HCT116 (cell line): ENCODE data around the gene NCF4. TPM values are rescaled to one million over a fixed set of nuclear protein-coding genes. Genes with fewer than 3 reads are reported as not detected.

ENCODE experiments used
- ATAC-seq: fragments of 200-7000 bp; cut with Tn5 transposase; 2 replicates; pipeline ENCODE4 v1.9.1; 2020; ENCODE audit warnings: mild to moderate bottlenecking, moderate library complexity
- BruUV-seq: library from RNA; stranded (reverse); fragments of 400-500 nt; replicated peaks from 2 replicates; lab custom pipeline; 2021; lab: Mats Ljungman, UMichigan
- CTCF ChIA-PET: fragments of 300-600 bp; sonication (Branson Sonifier 250); formaldehyde crosslinking; loops from one replicate; lab custom pipeline; 2021; ENCODE audit warnings: antibody characterized with exemption; lab: Charles Lee
- POLR2A ChIA-PET: fragments of 300-600, 350-600 bp; sonication (Branson Sonifier 250); formaldehyde crosslinking; loops from one replicate; lab custom pipeline; 2021; ENCODE audit warnings: antibody characterized with exemption; lab: Charles Lee
- RAD21 ChIA-PET, 2 experiments: fragments of 300-600 bp; sonication (Branson Sonifier 250); formaldehyde crosslinking; loops; one replicate each; lab custom pipeline; 2023; ENCODE audit warnings: low total read pairs in 2 of 2; ENCODE audit not compliant: uncharacterized antibody in 2 of 2, unreplicated experiment in 2 of 2, low non-redundant PET in 1 of 2; lab: Charles Lee
- DNase-seq: peaks from one replicate; pipeline ENCODE4 v3.0.0-alpha.2; 2010; ENCODE audit warnings: low read depth, low spot score
- H2AFZ ChIP-seq: fragments of 200-600 bp; shearing (Covaris generic), sonication (generic); 2 replicates; pipeline ENCODE4 v1.6.1; 2017; ENCODE audit warnings: low read depth, mixed run types, mixed read lengths, antibody characterized with exemption, low read length; ENCODE audit not compliant: poor library complexity, severe bottlenecking
- H3K27ac ChIP-seq: 2 replicates; pipeline ENCODE4 v1.5.1; 2012; ENCODE audit warnings: low read depth, low read length
- H3K27me3 ChIP-seq: fragments of 200-600 bp; sonication (generic); 2 replicates; pipeline ENCODE4 v1.6.1; 2016; ENCODE audit warnings: mixed run types, low read length, mixed read lengths; ENCODE audit not compliant: insufficient read depth
- H3K36me3 ChIP-seq, 2 experiments: fragments of 200-500 bp in 1 of 2; fragments of 200-600 bp in 1 of 2; sonication (Bioruptor generic) in 1 of 2; sonication (generic) in 1 of 2; 2 replicates each; pipeline versions ENCODE4 v1.5.1 to v1.6.1; 2014 to 2016; ENCODE audit warnings: low read length in 2 of 2, inconsistent platforms in 1 of 2, mixed read lengths in 1 of 2, mixed run types in 1 of 2; ENCODE audit not compliant: insufficient read depth in 2 of 2, control insufficient read depth in 1 of 2
- H3K4me1 ChIP-seq, 2 experiments: fragments of 200-600 bp in 1 of 2; sonication (generic) in 1 of 2; 2 replicates each; pipeline versions ENCODE4 v1.5.1 to v1.6.1; 2012 to 2017; ENCODE audit warnings: low read length in 2 of 2, inconsistent platforms in 1 of 2, mild to moderate bottlenecking in 1 of 2, mixed read lengths in 1 of 2, mixed run types in 1 of 2, moderate library complexity in 1 of 2; ENCODE audit not compliant: insufficient read depth in 2 of 2, control insufficient read depth in 1 of 2
- H3K4me2 ChIP-seq: fragments of 200-600 bp; sonication (generic); 2 replicates; pipeline ENCODE4 v1.6.1; 2017; ENCODE audit warnings: mixed run types, low read length, mixed read lengths
- H3K4me3 ChIP-seq, 2 experiments: fragments of 200-600 bp in 1 of 2; sonication (generic) in 1 of 2; replicated peaks in 1 of 2; 2 replicates each; pipeline ENCODE4 v1.5.1; 2011 to 2016; ENCODE audit warnings: low read length in 2 of 2, control low read depth in 1 of 2, low read depth in 1 of 2, mild to moderate bottlenecking in 1 of 2, mixed read lengths in 1 of 2, mixed run types in 1 of 2
- H3K79me2 ChIP-seq: fragments of 200-600 bp; sonication (generic); 2 replicates; pipeline ENCODE4 v1.6.1; 2017; ENCODE audit warnings: mild to moderate bottlenecking, mixed run types, low read length, moderate library complexity, mixed read lengths; ENCODE audit not compliant: insufficient read depth
- H3K9ac ChIP-seq: fragments of 200-600 bp; sonication (generic); 2 replicates; pipeline ENCODE4 v1.6.1; 2016; ENCODE audit warnings: low read length, mixed read lengths
- H3K9me2 ChIP-seq: fragments of 200-600 bp; sonication (generic), shearing (Covaris generic); 2 replicates; pipeline ENCODE4 v1.6.1; 2017; ENCODE audit warnings: mixed run types, mild to moderate bottlenecking, moderate library complexity; ENCODE audit not compliant: insufficient read depth
- H3K9me3 ChIP-seq, 2 experiments: fragments of 200-500 bp in 1 of 2; fragments of 200-600 bp in 1 of 2; sonication (Bioruptor generic) in 1 of 2; sonication (generic) in 1 of 2; 2 replicates each; pipeline ENCODE4 v1.6.1; 2014 to 2017; ENCODE audit warnings: low read length in 2 of 2, mixed read lengths in 2 of 2, inconsistent platforms in 1 of 2, low read depth in 1 of 2, mild to moderate bottlenecking in 1 of 2, mixed run types in 1 of 2, moderate library complexity in 1 of 2; ENCODE audit not compliant: control insufficient read depth in 1 of 2, insufficient read depth in 1 of 2
- H4K20me1 ChIP-seq: fragments of 200-600 bp; sonication (generic), shearing (Covaris generic); 2 replicates; pipeline ENCODE4 v1.6.1; 2017; ENCODE audit warnings: mixed run types, mild to moderate bottlenecking, moderate library complexity; ENCODE audit not compliant: insufficient read depth
- CBX3 ChIP-seq: IDR thresholded peaks from 2 replicates; pipeline ENCODE4 v1.6.1; 2012; ENCODE audit warnings: low read depth
- CEBPB ChIP-seq: IDR thresholded peaks from 2 replicates; pipeline ENCODE4 v1.6.1; 2012; ENCODE audit warnings: low read depth
- EGR1 ChIP-seq: IDR thresholded peaks from 2 replicates; pipeline ENCODE4 v1.6.1; 2012; ENCODE audit warnings: low read depth
- ELF1 ChIP-seq: IDR thresholded peaks from 2 replicates; pipeline ENCODE4 v1.6.1; 2012; ENCODE audit warnings: low read depth, borderline replicate concordance
- EZH2phosphoT487 ChIP-seq: fragments of 200-600 bp; IDR thresholded peaks from 2 replicates; pipeline ENCODE4 v1.6.1; 2018; ENCODE audit warnings: antibody characterized with exemption, borderline replicate concordance
- FOSL1 ChIP-seq: IDR thresholded peaks from 2 replicates; pipeline ENCODE4 v1.6.1; 2012; ENCODE audit warnings: low read depth
- JUND ChIP-seq: IDR thresholded peaks from 2 replicates; pipeline ENCODE4 v1.6.1; 2012
- POLR2A ChIP-seq: IDR thresholded peaks from 2 replicates; pipeline ENCODE4 v1.7.0; 2011; ENCODE audit warnings: borderline replicate concordance; ENCODE audit not compliant: insufficient read depth, insufficient read length; ENCODE audit errors: extremely low read depth
- POLR2AphosphoS5 ChIP-seq: IDR thresholded peaks from 2 replicates; pipeline ENCODE4 v1.6.1; 2011; ENCODE audit warnings: mild to moderate bottlenecking, low read depth, low read length, moderate library complexity
- RAD21 ChIP-seq: IDR thresholded peaks from 2 replicates; pipeline ENCODE4 v1.6.1; 2012; ENCODE audit warnings: low read depth, mild to moderate bottlenecking
- TCF7L2 ChIP-seq: IDR thresholded peaks from 2 replicates; pipeline ENCODE4 v1.7.0; 2011; ENCODE audit warnings: borderline replicate concordance, inconsistent platforms; ENCODE audit not compliant: insufficient read depth, insufficient read length; ENCODE audit errors: extremely low read depth
- YY1 ChIP-seq: IDR thresholded peaks from 2 replicates; pipeline ENCODE4 v1.6.1; 2011; ENCODE audit warnings: low read length, low read depth, moderate library complexity, mild to moderate bottlenecking; ENCODE audit not compliant: insufficient replicate concordance; ENCODE audit errors: extremely low read depth
- ZNF274 ChIP-seq: fragments of 200-500 bp; sonication (Bioruptor generic); IDR thresholded peaks from 2 replicates; pipeline ENCODE4 v1.6.1; 2014; ENCODE audit warnings: mild to moderate bottlenecking, low read depth, low read length, inconsistent platforms
- intact Hi-C: fragments of 100-400 bp; cut with micrococcal nuclease; formaldehyde crosslinking; loops from 2 replicates; pipeline ENCODE4 v1.10.0; 2022
- total RNA-seq: library from RNA; stranded (reverse); gene quantifications from one replicate; pipeline ENCODE4 v1.2.1, GENCODE V29; 2021; ENCODE audit not compliant: unreplicated experiment
- TF ChIP-seq, protein P1 (sequence below): IDR thresholded peaks from 2 replicates; pipeline ENCODE4 v1.6.1; 2011; ENCODE audit warnings: mild to moderate bottlenecking, low read length, moderate library complexity; ENCODE audit not compliant: insufficient replicate concordance; ENCODE audit errors: extremely low read depth
- TF ChIP-seq, protein P2 (sequence below): IDR thresholded peaks from 2 replicates; pipeline ENCODE4 v1.6.1; 2012
- TF ChIP-seq, protein P3 (sequence below), 3 experiments: fragments of 200-600 bp in 1 of 3; sonication (generic) in 1 of 3; IDR thresholded peaks in 2 of 3; conservative IDR thresholded peaks in 1 of 3; 2 replicates each; pipeline ENCODE4 v1.5.1; 2012 to 2017; ENCODE audit warnings: low read depth in 2 of 3, low read length in 2 of 3, antibody characterized with exemption in 1 of 3, borderline replicate concordance in 1 of 3, control low read depth in 1 of 3, mild to moderate bottlenecking in 1 of 3, mixed read lengths in 1 of 3, mixed run types in 1 of 3, moderate library complexity in 1 of 3; ENCODE audit not compliant: insufficient read depth in 1 of 3
- TF ChIP-seq, protein P4 (sequence below): IDR thresholded peaks from 2 replicates; pipeline ENCODE4 v1.6.1; 2012

The NCF4 gene
- total RNA-seq, 1 experiment from 2014 or later, result 0.37 TPM

DNA sequence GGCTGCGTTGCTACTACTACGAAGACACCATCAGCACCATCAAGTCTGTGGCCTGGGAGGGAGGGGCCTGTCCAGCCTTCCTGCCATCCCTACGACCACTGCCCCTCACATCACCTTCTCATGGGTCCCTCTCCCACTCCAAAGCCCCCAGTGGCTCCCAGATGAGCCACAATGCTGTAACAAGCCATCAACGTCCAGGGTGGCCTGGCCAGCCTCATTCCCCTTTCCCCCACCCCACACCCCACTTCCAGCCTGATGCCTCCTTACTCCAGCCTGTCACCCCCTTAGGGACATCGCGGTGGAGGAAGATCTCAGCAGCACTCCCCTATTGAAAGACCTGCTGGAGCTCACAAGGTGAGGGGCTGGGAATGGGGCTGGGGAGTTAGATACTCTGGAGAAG lies 14.9 kb downstream of the NCF4 start:
- H4K20me1 ChIP-seq, result no peaks in the 10 kb centered on the region
- no peaks in the 10 kb centered on the region for H3K79me2 ChIP-seq
- no TSS peak for BruUV-seq
- no peaks in the 10 kb centered on the region; the same call in 1 of the 2 replicates for H3K27me3 ChIP-seq
- intact Hi-C loops, result no loop called here
- H3K9me2 ChIP-seq, result no peaks in the 10 kb centered on the region
- RAD21 ChIA-PET, result no interaction called here
- TF ChIP-seq CEBPB, result no peak
- TF ChIP-seq JUND, result no peak
- TF ChIP-seq, protein P1, sequence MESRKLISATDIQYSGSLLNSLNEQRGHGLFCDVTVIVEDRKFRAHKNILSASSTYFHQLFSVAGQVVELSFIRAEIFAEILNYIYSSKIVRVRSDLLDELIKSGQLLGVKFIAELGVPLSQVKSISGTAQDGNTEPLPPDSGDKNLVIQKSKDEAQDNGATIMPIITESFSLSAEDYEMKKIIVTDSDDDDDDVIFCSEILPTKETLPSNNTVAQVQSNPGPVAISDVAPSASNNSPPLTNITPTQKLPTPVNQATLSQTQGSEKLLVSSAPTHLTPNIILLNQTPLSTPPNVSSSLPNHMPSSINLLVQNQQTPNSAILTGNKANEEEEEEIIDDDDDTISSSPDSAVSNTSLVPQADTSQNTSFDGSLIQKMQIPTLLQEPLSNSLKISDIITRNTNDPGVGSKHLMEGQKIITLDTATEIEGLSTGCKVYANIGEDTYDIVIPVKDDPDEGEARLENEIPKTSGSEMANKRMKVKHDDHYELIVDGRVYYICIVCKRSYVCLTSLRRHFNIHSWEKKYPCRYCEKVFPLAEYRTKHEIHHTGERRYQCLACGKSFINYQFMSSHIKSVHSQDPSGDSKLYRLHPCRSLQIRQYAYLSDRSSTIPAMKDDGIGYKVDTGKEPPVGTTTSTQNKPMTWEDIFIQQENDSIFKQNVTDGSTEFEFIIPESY, result no peak
- TF ChIP-seq, protein P2, sequence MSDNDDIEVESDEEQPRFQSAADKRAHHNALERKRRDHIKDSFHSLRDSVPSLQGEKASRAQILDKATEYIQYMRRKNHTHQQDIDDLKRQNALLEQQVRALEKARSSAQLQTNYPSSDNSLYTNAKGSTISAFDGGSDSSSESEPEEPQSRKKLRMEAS, result no peak
- no peak for TF ChIP-seq POLR2AphosphoS5
- no peak for TF ChIP-seq TCF7L2
- TF ChIP-seq ELF1, result no peak
- TF ChIP-seq ZNF274, result no peak
- no peak for TF ChIP-seq POLR2A
- no peak for TF ChIP-seq EZH2phosphoT487
- TF ChIP-seq RAD21, result no peak
- no peak for TF ChIP-seq EGR1
- TF ChIP-seq FOSL1, result no peak
- no peak for TF ChIP-seq YY1
- TF ChIP-seq CBX3, result no peak
- TF ChIP-seq, protein P3, sequence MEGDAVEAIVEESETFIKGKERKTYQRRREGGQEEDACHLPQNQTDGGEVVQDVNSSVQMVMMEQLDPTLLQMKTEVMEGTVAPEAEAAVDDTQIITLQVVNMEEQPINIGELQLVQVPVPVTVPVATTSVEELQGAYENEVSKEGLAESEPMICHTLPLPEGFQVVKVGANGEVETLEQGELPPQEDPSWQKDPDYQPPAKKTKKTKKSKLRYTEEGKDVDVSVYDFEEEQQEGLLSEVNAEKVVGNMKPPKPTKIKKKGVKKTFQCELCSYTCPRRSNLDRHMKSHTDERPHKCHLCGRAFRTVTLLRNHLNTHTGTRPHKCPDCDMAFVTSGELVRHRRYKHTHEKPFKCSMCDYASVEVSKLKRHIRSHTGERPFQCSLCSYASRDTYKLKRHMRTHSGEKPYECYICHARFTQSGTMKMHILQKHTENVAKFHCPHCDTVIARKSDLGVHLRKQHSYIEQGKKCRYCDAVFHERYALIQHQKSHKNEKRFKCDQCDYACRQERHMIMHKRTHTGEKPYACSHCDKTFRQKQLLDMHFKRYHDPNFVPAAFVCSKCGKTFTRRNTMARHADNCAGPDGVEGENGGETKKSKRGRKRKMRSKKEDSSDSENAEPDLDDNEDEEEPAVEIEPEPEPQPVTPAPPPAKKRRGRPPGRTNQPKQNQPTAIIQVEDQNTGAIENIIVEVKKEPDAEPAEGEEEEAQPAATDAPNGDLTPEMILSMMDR (IDR thresholded peaks at IDR 0.05 in 2 of 3, conservative IDR thresholded peaks at IDR 0.05 in 1 of 3; ENCODE audit: borderline replicate concordance in 1 of 3, insufficient read depth in 1 of 3, low read depth in 2 of 3, low read length in 2 of 3), result no peak
- TF ChIP-seq, protein P4, sequence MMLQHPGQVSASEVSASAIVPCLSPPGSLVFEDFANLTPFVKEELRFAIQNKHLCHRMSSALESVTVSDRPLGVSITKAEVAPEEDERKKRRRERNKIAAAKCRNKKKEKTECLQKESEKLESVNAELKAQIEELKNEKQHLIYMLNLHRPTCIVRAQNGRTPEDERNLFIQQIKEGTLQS, result no peak
- CTCF ChIA-PET, result no interaction called here
- H3K9me3 ChIP-seq, result no peaks in the 10 kb centered on the region
- DNase-seq (no peak), ATAC-seq (no peak)
- peaks cover 15 to 31% of the 10 kb centered on the region in 2 experiments; a peak in 3 of 4 replicates for H3K4me1 ChIP-seq
- H3K4me2 ChIP-seq, result no peak overlapping the region
- H3K27ac ChIP-seq, result no peak overlapping the region
- no peak overlapping the region for H3K4me3 ChIP-seq
- H3K9ac ChIP-seq, result no peak overlapping the region
- H3K36me3 ChIP-seq, result no peaks in the 10 kb centered on the region
- H2AFZ ChIP-seq, result no peak overlapping the region
- POLR2A ChIA-PET, result no interaction called here
